SK-N-SH (cell line): ENCODE results near the gene ZBTB38. TPM values are rescaled to one million over a fixed set of nuclear protein-coding genes. Genes with fewer than 3 reads are reported as not detected.

Experiments
- CTCF ChIA-PET: fragments of 300-600, 350-600 bp; formaldehyde crosslinking; extraction: SDS; loops from one replicate; lab custom pipeline; 2021; lab: Yijun Ruan, JAX
- POLR2A ChIA-PET: fragments of 350-600 bp; sonication (Branson Sonifier 250); formaldehyde crosslinking; extraction: SDS; loops from one replicate; lab custom pipeline; 2020; ENCODE audit warnings: antibody characterized with exemption, inconsistent platforms; lab: Yijun Ruan, JAX
- DNase-seq: peaks from one replicate; pipeline ENCODE4 v3.0.0; 2012
- H2AFZ ChIP-seq: fragments of 200-600 bp; sonication (generic); 2 replicates; pipeline ENCODE4 v1.8.1; 2016; ENCODE audit warnings: antibody characterized with exemption, mild to moderate bottlenecking, low read depth
- H3F3A ChIP-seq: fragments of 200-600 bp; sonication (generic); replicated peaks from 2 replicates; pipeline ENCODE3; 2016; ENCODE audit warnings: antibody characterized with exemption, mild to moderate bottlenecking; ENCODE audit not compliant: insufficient read depth
- H3K27ac ChIP-seq, 2 experiments: fragments of 200-500 bp in 1 of 2; fragments of 200-600 bp in 1 of 2; sonication (Bioruptor generic) in 1 of 2; sonication (generic), shearing (Covaris generic) in 1 of 2; 2 replicates each; pipeline versions ENCODE4 v1.5.1 to v1.6.1; 2014 to 2016; ENCODE audit warnings: low read depth in 2 of 2, inconsistent platforms in 1 of 2, low read length in 1 of 2, mild to moderate bottlenecking in 1 of 2, mixed read lengths in 1 of 2
- H3K27me3 ChIP-seq: fragments of 200-600 bp; sonication (generic), shearing (Covaris generic); 2 replicates; pipeline ENCODE4 v1.6.1; 2016; ENCODE audit warnings: mixed run types; ENCODE audit not compliant: insufficient read depth
- H3K36me3 ChIP-seq, 2 experiments: fragments of 200-500 bp in 1 of 2; fragments of 200-600 bp in 1 of 2; sonication (Bioruptor generic) in 1 of 2; sonication (generic) in 1 of 2; replicated peaks in 1 of 2; 2 replicates each; pipeline versions ENCODE3 to v1.5.1; 2014 to 2016; ENCODE audit warnings: low read length in 1 of 2, mild to moderate bottlenecking in 1 of 2; ENCODE audit not compliant: insufficient read depth in 2 of 2, control insufficient read depth in 1 of 2
- H3K4me1 ChIP-seq, 2 experiments: fragments of 200-500 bp in 1 of 2; fragments of 200-600 bp in 1 of 2; sonication (Bioruptor generic) in 1 of 2; sonication (generic), shearing (Covaris generic) in 1 of 2; 2 replicates each; pipeline versions ENCODE4 v1.5.1 to v1.6.1; 2014 to 2016; ENCODE audit warnings: low read depth in 1 of 2, low read length in 1 of 2, mixed run types in 1 of 2; ENCODE audit not compliant: insufficient read depth in 2 of 2, control insufficient read depth in 1 of 2
- H3K4me2 ChIP-seq: fragments of 200-600 bp; sonication (generic), shearing (Covaris generic); 2 replicates; pipeline ENCODE4 v1.6.1; 2017; ENCODE audit warnings: mixed run types
- H3K4me3 ChIP-seq, 2 experiments: fragments of 200-500 bp in 1 of 2; fragments of 200-600 bp in 1 of 2; sonication (Bioruptor generic) in 1 of 2; sonication (generic), shearing (Covaris generic) in 1 of 2; 2 replicates each; pipeline versions ENCODE4 v1.5.1 to v1.8.1; 2014 to 2016; ENCODE audit warnings: low read depth in 2 of 2, inconsistent platforms in 1 of 2, low read length in 1 of 2, mild to moderate bottlenecking in 1 of 2, mixed read lengths in 1 of 2, moderate library complexity in 1 of 2
- H3K79me2 ChIP-seq: fragments of 200-600 bp; sonication (generic); 2 replicates; pipeline ENCODE4 v1.8.1; 2017; ENCODE audit warnings: mild to moderate bottlenecking; ENCODE audit not compliant: insufficient read depth
- H3K9ac ChIP-seq: fragments of 200-600 bp; sonication (generic); 2 replicates; pipeline ENCODE4 v1.6.1; 2017; ENCODE audit warnings: mixed run types
- H3K9me2 ChIP-seq: fragments of 200-600 bp; sonication (generic); 2 replicates; pipeline ENCODE4 v1.6.1; 2017; ENCODE audit warnings: mixed run types
- H3K9me3 ChIP-seq: fragments of 200-600 bp; sonication (generic); 2 replicates; pipeline ENCODE4 v1.6.1; 2017; ENCODE audit warnings: mixed run types, mild to moderate bottlenecking, moderate library complexity
- H4K20me1 ChIP-seq: fragments of 200-600 bp; sonication (generic); 2 replicates; pipeline ENCODE4 v1.6.1; 2017; ENCODE audit warnings: mild to moderate bottlenecking, mixed run types; ENCODE audit not compliant: insufficient read depth
- FOXM1 ChIP-seq: IDR thresholded peaks from 2 replicates; pipeline ENCODE4 v1.4.0; 2012; ENCODE audit warnings: low read depth, mild to moderate bottlenecking
- GABPA ChIP-seq: IDR thresholded peaks from 2 replicates; pipeline ENCODE4 v1.4.0; 2012; ENCODE audit warnings: low read depth, mild to moderate bottlenecking
- MXI1 ChIP-seq: IDR thresholded peaks from 2 replicates; pipeline ENCODE4 v1.6.1; 2012; ENCODE audit warnings: mild to moderate bottlenecking, low read depth, low read length, improper control_type of control experiment
- TAF1 ChIP-seq: IDR thresholded peaks from 2 replicates; pipeline ENCODE4 v1.6.1; 2012; ENCODE audit warnings: low read depth, mild to moderate bottlenecking, low read length, moderate library complexity, borderline replicate concordance
- WGBS: methylation state at CpG from one replicate; pipeline ENCODE4 v1.1.6; 2017; ENCODE audit warnings: low lambda C conversion rate; 5-methylcytosine and 5-hydroxymethylcytosine counted together
- polyA plus RNA-seq, 3 experiments: library from polyadenylated mRNA; depleted of rRNA; stranded (reverse); fragments of >200 nt; gene quantifications; 2 replicates each; pipeline ENCODE4 v1.2.3, GENCODE V29; 2012
- TF ChIP-seq, protein P1 (sequence below): IDR thresholded peaks from 2 replicates; pipeline ENCODE4 v1.4.0; 2012; ENCODE audit warnings: low read depth
- TF ChIP-seq, protein P2 (sequence below): fragments of 150-350 bp; IDR thresholded peaks from 2 replicates; pipeline ENCODE4 v1.6.1; 2017; ENCODE audit warnings: antibody characterized with exemption, low read length, low read depth, borderline replicate concordance
- TF ChIP-seq, protein P3 (sequence below): fragments of 150-350 bp; IDR thresholded peaks from 2 replicates; pipeline ENCODE4 v1.6.1; 2016; ENCODE audit warnings: mild to moderate bottlenecking, low read depth, low read length
- TF ChIP-seq, protein P4 (sequence below): IDR thresholded peaks from 2 replicates; pipeline ENCODE4 v1.6.1; 2012; ENCODE audit warnings: mild to moderate bottlenecking, low read depth, low read length, moderate library complexity

ZBTB38 gene
- polyA plus RNA-seq, 1 of the 3 experiments (the other 2 are of a cell fraction), result 10.1 TPM

DNA sequence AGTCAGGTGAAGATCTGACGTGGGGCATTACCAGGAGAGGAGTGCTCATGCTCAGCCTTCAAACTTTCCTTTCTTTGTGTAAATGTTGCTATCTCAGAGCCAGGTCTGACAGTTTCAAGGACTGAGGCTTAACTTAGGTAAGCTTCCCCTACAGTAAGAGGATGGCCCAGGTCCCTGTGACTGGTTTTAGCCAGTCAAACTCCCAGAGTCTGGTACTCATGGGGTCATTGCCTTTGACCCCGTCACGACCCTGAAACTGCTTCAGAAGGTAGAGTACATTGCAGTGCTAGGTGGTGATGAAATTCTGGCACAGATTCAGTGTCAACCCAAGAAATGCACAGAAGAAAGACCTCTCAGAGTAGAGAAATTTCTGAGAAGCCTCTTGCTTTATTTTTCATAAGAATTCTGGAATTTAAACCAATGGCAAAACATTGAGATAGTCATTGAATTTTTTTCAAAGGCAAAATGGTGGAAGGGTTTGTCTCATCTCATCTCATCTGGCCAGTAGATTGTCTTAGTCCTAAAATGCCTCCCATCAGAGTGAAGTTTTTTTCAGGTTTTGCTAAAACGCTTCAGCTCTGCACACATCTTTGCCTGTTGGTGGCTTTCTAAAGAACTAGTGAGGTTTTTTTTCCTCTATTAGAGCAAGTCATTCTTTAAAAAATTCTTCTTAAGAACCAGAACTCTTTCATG lies 23.1 kb downstream of the ZBTB38 start (continued):
- TF ChIP-seq MXI1, result no peak
- TF ChIP-seq, protein P1, sequence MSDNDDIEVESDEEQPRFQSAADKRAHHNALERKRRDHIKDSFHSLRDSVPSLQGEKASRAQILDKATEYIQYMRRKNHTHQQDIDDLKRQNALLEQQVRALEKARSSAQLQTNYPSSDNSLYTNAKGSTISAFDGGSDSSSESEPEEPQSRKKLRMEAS, result no peak
- TF ChIP-seq FOXM1, result no peak

DNA sequence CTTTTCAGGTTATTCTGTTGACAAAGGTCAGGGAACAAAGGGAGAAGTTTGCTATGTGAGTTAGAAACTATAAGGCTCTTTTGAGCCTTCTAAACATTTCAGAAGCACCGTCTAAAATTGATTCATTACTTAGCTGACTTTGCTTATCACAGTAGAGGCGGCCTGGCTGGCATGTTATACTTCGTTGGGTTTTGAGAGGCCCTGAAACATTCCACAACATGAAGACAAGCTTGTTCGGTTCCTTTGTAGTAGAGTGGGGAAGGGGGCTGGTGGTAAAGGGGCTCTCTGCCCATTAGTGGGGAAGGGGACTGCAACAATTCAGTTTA lies 23.6 kb downstream of the ZBTB38 start:
- no peaks in the 10 kb centered on the region for H3K79me2 ChIP-seq
- POLR2A ChIA-PET, result no interaction called here

More for the DNA sequence above, 23.6 kb downstream of the ZBTB38 start:
- Histone ChIP-seq H3K9ac (no peak overlapping the region), H3K36me3 (peaks cover 7 to 25% of the 10 kb centered on the region in 2 experiments), H3K27ac (peak overlapping the region in 1 of 2 experiments; percentile 89; a peak in 2 of 4 replicates), H2AFZ (no peak overlapping the region), H3K9me3 (peaks cover 13% of the 10 kb centered on the region; the same call in 1 of the 2 replicates), H3K4me3 (no peak overlapping the region), H4K20me1 (no peaks in the 10 kb centered on the region), H3K9me2 (no peaks in the 10 kb centered on the region), H3K4me1 (peaks cover 6 to 26% of the 10 kb centered on the region in 2 experiments; a peak in 3 of 4 replicates), H3K27me3 (no peaks in the 10 kb centered on the region), H3F3A (no peaks in the 10 kb centered on the region), H3K4me2 (no peak overlapping the region)
- WGBS, result 90% methylated on average over 4 of the region's 4 CpGs
- no peak for DNase-seq
- CTCF ChIA-PET, result interaction anchor here (0.8 to 2.4 kb wide), 5 partner anchors 13 to 169 kb away, joined by 4 to 6 read pairs (median 4); no protein-coding TSS in a partner anchor
- TF ChIP-seq, protein P2, sequence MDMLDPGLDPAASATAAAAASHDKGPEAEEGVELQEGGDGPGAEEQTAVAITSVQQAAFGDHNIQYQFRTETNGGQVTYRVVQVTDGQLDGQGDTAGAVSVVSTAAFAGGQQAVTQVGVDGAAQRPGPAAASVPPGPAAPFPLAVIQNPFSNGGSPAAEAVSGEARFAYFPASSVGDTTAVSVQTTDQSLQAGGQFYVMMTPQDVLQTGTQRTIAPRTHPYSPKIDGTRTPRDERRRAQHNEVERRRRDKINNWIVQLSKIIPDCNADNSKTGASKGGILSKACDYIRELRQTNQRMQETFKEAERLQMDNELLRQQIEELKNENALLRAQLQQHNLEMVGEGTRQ, result no peak
- TF ChIP-seq, protein P3, sequence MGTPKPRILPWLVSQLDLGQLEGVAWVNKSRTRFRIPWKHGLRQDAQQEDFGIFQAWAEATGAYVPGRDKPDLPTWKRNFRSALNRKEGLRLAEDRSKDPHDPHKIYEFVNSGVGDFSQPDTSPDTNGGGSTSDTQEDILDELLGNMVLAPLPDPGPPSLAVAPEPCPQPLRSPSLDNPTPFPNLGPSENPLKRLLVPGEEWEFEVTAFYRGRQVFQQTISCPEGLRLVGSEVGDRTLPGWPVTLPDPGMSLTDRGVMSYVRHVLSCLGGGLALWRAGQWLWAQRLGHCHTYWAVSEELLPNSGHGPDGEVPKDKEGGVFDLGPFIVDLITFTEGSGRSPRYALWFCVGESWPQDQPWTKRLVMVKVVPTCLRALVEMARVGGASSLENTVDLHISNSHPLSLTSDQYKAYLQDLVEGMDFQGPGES, result no peak
- no peak for TF ChIP-seq TAF1
- TF ChIP-seq, protein P4, sequence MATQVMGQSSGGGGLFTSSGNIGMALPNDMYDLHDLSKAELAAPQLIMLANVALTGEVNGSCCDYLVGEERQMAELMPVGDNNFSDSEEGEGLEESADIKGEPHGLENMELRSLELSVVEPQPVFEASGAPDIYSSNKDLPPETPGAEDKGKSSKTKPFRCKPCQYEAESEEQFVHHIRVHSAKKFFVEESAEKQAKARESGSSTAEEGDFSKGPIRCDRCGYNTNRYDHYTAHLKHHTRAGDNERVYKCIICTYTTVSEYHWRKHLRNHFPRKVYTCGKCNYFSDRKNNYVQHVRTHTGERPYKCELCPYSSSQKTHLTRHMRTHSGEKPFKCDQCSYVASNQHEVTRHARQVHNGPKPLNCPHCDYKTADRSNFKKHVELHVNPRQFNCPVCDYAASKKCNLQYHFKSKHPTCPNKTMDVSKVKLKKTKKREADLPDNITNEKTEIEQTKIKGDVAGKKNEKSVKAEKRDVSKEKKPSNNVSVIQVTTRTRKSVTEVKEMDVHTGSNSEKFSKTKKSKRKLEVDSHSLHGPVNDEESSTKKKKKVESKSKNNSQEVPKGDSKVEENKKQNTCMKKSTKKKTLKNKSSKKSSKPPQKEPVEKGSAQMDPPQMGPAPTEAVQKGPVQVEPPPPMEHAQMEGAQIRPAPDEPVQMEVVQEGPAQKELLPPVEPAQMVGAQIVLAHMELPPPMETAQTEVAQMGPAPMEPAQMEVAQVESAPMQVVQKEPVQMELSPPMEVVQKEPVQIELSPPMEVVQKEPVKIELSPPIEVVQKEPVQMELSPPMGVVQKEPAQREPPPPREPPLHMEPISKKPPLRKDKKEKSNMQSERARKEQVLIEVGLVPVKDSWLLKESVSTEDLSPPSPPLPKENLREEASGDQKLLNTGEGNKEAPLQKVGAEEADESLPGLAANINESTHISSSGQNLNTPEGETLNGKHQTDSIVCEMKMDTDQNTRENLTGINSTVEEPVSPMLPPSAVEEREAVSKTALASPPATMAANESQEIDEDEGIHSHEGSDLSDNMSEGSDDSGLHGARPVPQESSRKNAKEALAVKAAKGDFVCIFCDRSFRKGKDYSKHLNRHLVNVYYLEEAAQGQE, result no peak
- TF ChIP-seq, protein P1, result no peak
- TF ChIP-seq GABPA, result no peak
